K562 treated with DMSO at 1 percent for 48 hours (cell line): ENCODE measurements around the gene OR12D1. TPM values are rescaled to one million over a fixed set of nuclear protein-coding genes. Genes with fewer than 3 reads are reported as not detected.

Experiments
- total RNA-seq: library from RNA; unstranded; fragments of 300-600 nt; gene quantifications from 2 replicates; pipeline ENCODE4 v1.2.3, GENCODE V29; 2022; ENCODE audit warnings: low replicate concordance; ENCODE audit errors: extremely low read depth

Gene OR12D1
- not detected in 2 replicates for total RNA-seq

GRCh38 chr6:29414588-29414987 lies at the start of gene OR12D1:
TSS of gene OR12D1 (plus strand) at chr6:29414928.

GRCh38 chr6:29368765-29369164 lies 46.0 kb upstream of the OR12D1 start, which contains the start of gene OR5V1:
TSS of gene OR5V1 (minus strand) at chr6:29368865. CDS start at chr6:29356195, 12,670 bp downstream.

GRCh38 chr6:29375191-29375590 lies 39.5 kb upstream of the OR12D1 start, which contains the start of gene OR12D3:
TSS of gene OR12D3 (minus strand) at chr6:29375291. CDS start at chr6:29375287, 4 bp downstream.

GRCh38 chr6:29395331-29395730 lies 19.4 kb upstream of the OR12D1 start, which contains the start of gene OR12D2:
TSS of gene OR12D2 (plus strand) at chr6:29395631. CDS start at chr6:29396700, 1,069 bp downstream.

GRCh38 chr6:29439006-29439405 lies 24.3 kb downstream of the OR12D1 start, which contains the start of gene OR10C1:
TSS of gene OR10C1 (plus strand) at chr6:29439306. CDS start at chr6:29440016, 710 bp downstream.

GRCh38 chr6:29456971-29457370 lies 42.2 kb downstream of the OR12D1 start, which contains the start of the genes OR11A1 and OR2H1:
TSS of gene OR11A1 (minus strand) at chr6:29457071. CDS start at chr6:29427641, 29,430 bp downstream.
TSS of gene OR2H1 (plus strand) at chr6:29457155. CDS start at chr6:29461770, 4,615 bp downstream.

Other genes with a start within 250 kb of the OR12D1 start
- not detected in 2 replicates for gene OR2J2, start 244.0 kb upstream of the OR12D1 start, total RNA-seq
- not detected in 2 replicates for gene OR14J1, start 113.2 kb upstream of the OR12D1 start, total RNA-seq
- not detected in 2 replicates for gene OR5V1, start 46.1 kb upstream of the OR12D1 start, total RNA-seq
- not detected in 2 replicates for gene OR12D3, start 39.6 kb upstream of the OR12D1 start, total RNA-seq
- gene OR12D2, start 19.3 kb upstream of the OR12D1 start, total RNA-seq = not detected in 2 replicates
- gene OR10C1, start 24.4 kb downstream of the OR12D1 start, total RNA-seq = not detected in 2 replicates
- gene OR11A1, start 42.1 kb downstream of the OR12D1 start, total RNA-seq = not detected in 2 replicates
- gene OR2H1, start 42.2 kb downstream of the OR12D1 start, total RNA-seq = not detected in 2 replicates
- gene MAS1L, start 73.0 kb downstream of the OR12D1 start, total RNA-seq = not detected in 2 replicates
- gene UBD, start 144.8 kb downstream of the OR12D1 start, total RNA-seq = not detected in 2 replicates
- gene OR2H2, start 170.2 kb downstream of the OR12D1 start, total RNA-seq = not detected in 2 replicates
- not detected in 2 replicates for gene GABBR1, start 218.3 kb downstream of the OR12D1 start, total RNA-seq
- not detected in 2 replicates for gene MOG, start 242.2 kb downstream of the OR12D1 start, total RNA-seq